ENCODE results near the gene HMGCLL1. TPM values are rescaled to one million over a fixed set of nuclear protein-coding genes. Genes with fewer than 3 reads are reported as not detected.

Gene HMGCLL1
- total and polyA plus RNA-seq, 2 donors (not counting 1 experiment from before 2014, with no cell fraction given) = not detected

DNA sequence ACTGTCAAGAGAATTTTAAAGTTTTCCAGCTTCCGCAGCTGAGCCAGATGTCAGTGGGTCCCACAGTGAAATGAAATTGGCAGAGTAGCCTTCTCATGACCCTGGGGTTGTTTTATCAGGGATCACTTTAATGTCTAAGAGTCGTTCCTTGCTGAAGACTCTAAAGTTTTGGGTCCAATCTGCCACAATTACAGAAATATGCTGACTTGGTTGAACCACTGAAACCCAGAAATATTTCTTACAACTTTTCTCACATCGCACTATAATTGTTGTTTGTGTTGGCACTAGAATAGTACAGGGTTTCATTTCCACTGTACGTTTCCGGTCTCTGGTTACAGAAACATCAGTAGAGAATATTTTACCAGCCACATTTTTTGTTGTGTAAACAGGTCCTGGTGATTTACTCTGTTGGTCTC is 109.0 kb downstream of the HMGCLL1 start:
- Histone ChIP-seq H3K9ac (ENCODE audit: low read length) (no peak overlapping the region), H4K20me1 (ENCODE audit: control insufficient read depth, insufficient read depth, low read length, poor library complexity, severe bottlenecking) (no peaks in the 10 kb centered on the region), H3K79me2 (ENCODE audit: control insufficient read depth, insufficient read depth, low read length) (no peaks in the 10 kb centered on the region), H3K4me1 (ENCODE audit: control insufficient read depth in 2 of 2, insufficient read depth in 2 of 2, low read length in 2 of 2) (no peaks in the 10 kb centered on the region), H2AFZ (ENCODE audit: insufficient read depth, low read depth, low read length, poor library complexity, severe bottlenecking) (no peak overlapping the region), H3K27me3 (replicated peaks in 1 of 4; ENCODE audit: control extremely low read depth in 1 of 4, control insufficient read depth in 3 of 4, insufficient read depth in 4 of 4, low read length in 3 of 4) (no peaks in the 10 kb centered on the region), H3K36me3 (replicated peaks in 1 of 2; ENCODE audit: control extremely low read depth in 1 of 2, control insufficient read depth in 1 of 2, extremely low read depth in 1 of 2, insufficient read depth in 2 of 2, low read length in 1 of 2) (no peaks in the 10 kb centered on the region), H3K4me2 (replicated peaks; ENCODE audit: low read depth, low read length, poor library complexity, severe bottlenecking) (no peak overlapping the region), H3K9me3 (ENCODE audit: control extremely low read depth in 1 of 3, control insufficient read depth in 2 of 3, insufficient read depth in 1 of 3, low read length in 2 of 3) (no peaks in the 10 kb centered on the region), H3K4me3 (ENCODE audit: control extremely low read depth in 1 of 5, extremely low read depth in 1 of 5, insufficient read depth in 1 of 5, low read depth in 2 of 5, low read length in 4 of 5) (no peak overlapping the region), H3K27ac (ENCODE audit: low read length in 2 of 2) (no peak overlapping the region)
- 100% methylated on average over 1 of the region's 5 CpGs for WGBS (ENCODE audit: insufficient coverage)
- DNase-seq = no peak
- H3K27me3 Mint-ChIP-seq = no peaks in the 10 kb centered on the region
- CTCF ChIA-PET = no interaction called here
- intact Hi-C loops (cut with micrococcal nuclease) = no loop called here
- ATAC-seq (ENCODE audit: low read depth) = no peak
- POLR2A ChIA-PET = no interaction called here
- TF ChIP-seq, protein P1, sequence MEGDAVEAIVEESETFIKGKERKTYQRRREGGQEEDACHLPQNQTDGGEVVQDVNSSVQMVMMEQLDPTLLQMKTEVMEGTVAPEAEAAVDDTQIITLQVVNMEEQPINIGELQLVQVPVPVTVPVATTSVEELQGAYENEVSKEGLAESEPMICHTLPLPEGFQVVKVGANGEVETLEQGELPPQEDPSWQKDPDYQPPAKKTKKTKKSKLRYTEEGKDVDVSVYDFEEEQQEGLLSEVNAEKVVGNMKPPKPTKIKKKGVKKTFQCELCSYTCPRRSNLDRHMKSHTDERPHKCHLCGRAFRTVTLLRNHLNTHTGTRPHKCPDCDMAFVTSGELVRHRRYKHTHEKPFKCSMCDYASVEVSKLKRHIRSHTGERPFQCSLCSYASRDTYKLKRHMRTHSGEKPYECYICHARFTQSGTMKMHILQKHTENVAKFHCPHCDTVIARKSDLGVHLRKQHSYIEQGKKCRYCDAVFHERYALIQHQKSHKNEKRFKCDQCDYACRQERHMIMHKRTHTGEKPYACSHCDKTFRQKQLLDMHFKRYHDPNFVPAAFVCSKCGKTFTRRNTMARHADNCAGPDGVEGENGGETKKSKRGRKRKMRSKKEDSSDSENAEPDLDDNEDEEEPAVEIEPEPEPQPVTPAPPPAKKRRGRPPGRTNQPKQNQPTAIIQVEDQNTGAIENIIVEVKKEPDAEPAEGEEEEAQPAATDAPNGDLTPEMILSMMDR (IDR thresholded peaks at IDR 0.05) = no peak
- no peak for TF ChIP-seq EZH2 (IDR thresholded peaks at IDR 0.05; ENCODE audit: borderline replicate concordance, insufficient read depth, low read depth, low read length, poor library complexity, severe bottlenecking)
- peaks cover 7% of the 10 kb centered on the region for H3K9me3 Mint-ChIP-seq (ENCODE audit: insufficient read depth)
- no peaks in the 10 kb centered on the region for H3K4me1 Mint-ChIP-seq
- H3K27ac Mint-ChIP-seq = no peak overlapping the region
- no peak overlapping the region for H3K4me3 Mint-ChIP-seq

DNA sequence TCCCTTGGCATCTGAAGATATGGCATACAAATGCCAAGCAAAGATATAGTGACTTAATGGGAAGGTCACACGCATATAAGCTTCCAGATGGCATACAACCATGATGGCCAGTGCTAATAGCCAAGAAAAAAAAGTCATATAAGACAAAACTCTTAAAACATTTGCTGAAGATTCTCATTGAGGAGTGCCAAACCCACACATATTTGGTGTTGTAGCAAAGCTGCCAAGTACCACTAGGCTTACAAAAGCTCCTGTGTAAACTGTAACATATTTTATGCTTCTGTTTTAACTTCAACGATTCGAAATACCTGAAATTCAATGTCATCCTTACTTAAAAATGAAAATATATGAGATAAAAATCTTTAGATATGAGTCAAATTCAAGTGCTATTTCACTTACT is 123.0 kb downstream of the HMGCLL1 start:
- POLR2A ChIA-PET = no interaction called here
- H3K9me3 ChIP-seq (ENCODE audit: control extremely low read depth in 1 of 3, control insufficient read depth in 2 of 3, insufficient read depth in 1 of 3, low read length in 2 of 3) = no peaks in the 10 kb centered on the region
- intact Hi-C loops (cut with micrococcal nuclease) = no loop called here
- no peak overlapping the region for H3K9ac ChIP-seq (ENCODE audit: low read length)
- ATAC-seq (ENCODE audit: low read depth) (no peak), DNase-seq (no peak)
- H3K27ac ChIP-seq (ENCODE audit: low read length in 2 of 2) = no peak overlapping the region
- no CpG with 5 or more reads among the region's 3 CpGs for WGBS (ENCODE audit: insufficient coverage)
- H3K27me3 ChIP-seq (replicated peaks in 1 of 4; ENCODE audit: control extremely low read depth in 1 of 4, control insufficient read depth in 3 of 4, insufficient read depth in 4 of 4, low read length in 3 of 4) = no peaks in the 10 kb centered on the region
- Mint-ChIP-seq H3K27ac (no peak overlapping the region), H3K27me3 (no peaks in the 10 kb centered on the region), H3K4me1 (no peaks in the 10 kb centered on the region), H3K4me3 (no peak overlapping the region), H3K9me3 (ENCODE audit: insufficient read depth) (peaks cover 2% of the 10 kb centered on the region)
- H3K79me2 ChIP-seq (ENCODE audit: control insufficient read depth, insufficient read depth, low read length) = no peaks in the 10 kb centered on the region
- no peak overlapping the region for H3K4me3 ChIP-seq (ENCODE audit: control extremely low read depth in 1 of 5, extremely low read depth in 1 of 5, insufficient read depth in 1 of 5, low read depth in 2 of 5, low read length in 4 of 5)
- H3K4me1 ChIP-seq (ENCODE audit: control insufficient read depth in 2 of 2, insufficient read depth in 2 of 2, low read length in 2 of 2) = no peaks in the 10 kb centered on the region
- no peak overlapping the region for H3K4me2 ChIP-seq (replicated peaks; ENCODE audit: low read depth, low read length, poor library complexity, severe bottlenecking)
- TF ChIP-seq EZH2 (IDR thresholded peaks at IDR 0.05; ENCODE audit: borderline replicate concordance, insufficient read depth, low read depth, low read length, poor library complexity, severe bottlenecking) = no peak
- TF ChIP-seq, protein P1 (IDR thresholded peaks at IDR 0.05) = no peak
- no peaks in the 10 kb centered on the region for H3K36me3 ChIP-seq (replicated peaks in 1 of 2; ENCODE audit: control extremely low read depth in 1 of 2, control insufficient read depth in 1 of 2, extremely low read depth in 1 of 2, insufficient read depth in 2 of 2, low read length in 1 of 2)
- H4K20me1 ChIP-seq (ENCODE audit: control insufficient read depth, insufficient read depth, low read length, poor library complexity, severe bottlenecking) = no peaks in the 10 kb centered on the region
- H2AFZ ChIP-seq (ENCODE audit: insufficient read depth, low read depth, low read length, poor library complexity, severe bottlenecking) = no peak overlapping the region
- CTCF ChIA-PET = no interaction called here
